22Rv1 (cell line): ENCODE measurements around the gene PGS1.
"Not testable (repeated sequence)": the region's sequence is repeated elsewhere in the genome, so short reads cannot be mapped to it uniquely, and the experiment has no call there.

Experiments used
- ZFX ChIP-seq: fragments of 450-650 bp; IDR thresholded peaks from 2 replicates; pipeline ENCODE4 v1.6.1; 2017; ENCODE audit warnings: antibody characterized with exemption, borderline replicate concordance
- TF ChIP-seq, protein P1 (sequence below): fragments of 450-650 bp; IDR thresholded peaks from 2 replicates; pipeline ENCODE4 v1.5.1; 2017; ENCODE audit warnings: mild to moderate bottlenecking

DNA sequence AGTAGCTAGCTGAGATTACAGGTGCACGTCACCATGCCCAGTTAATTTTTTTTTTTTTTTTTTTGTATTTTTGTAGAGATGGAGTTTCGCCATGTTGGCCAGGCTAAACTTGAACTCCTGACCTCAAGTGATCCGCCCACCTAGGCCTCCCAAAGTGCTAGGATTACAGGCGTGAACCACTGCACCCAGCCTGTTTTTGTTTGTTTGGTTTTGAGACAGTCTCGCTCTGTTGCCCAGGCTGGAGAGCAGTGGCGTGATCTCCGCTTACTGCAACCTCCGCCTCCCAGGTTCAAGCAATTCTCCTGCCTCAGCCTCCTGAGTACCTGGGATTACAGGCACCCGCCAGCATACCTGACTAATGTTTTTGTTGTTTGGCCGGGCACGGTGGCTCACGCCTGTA, 47.1 kb upstream of the PGS1 start:
- TF ChIP-seq, protein P1, sequence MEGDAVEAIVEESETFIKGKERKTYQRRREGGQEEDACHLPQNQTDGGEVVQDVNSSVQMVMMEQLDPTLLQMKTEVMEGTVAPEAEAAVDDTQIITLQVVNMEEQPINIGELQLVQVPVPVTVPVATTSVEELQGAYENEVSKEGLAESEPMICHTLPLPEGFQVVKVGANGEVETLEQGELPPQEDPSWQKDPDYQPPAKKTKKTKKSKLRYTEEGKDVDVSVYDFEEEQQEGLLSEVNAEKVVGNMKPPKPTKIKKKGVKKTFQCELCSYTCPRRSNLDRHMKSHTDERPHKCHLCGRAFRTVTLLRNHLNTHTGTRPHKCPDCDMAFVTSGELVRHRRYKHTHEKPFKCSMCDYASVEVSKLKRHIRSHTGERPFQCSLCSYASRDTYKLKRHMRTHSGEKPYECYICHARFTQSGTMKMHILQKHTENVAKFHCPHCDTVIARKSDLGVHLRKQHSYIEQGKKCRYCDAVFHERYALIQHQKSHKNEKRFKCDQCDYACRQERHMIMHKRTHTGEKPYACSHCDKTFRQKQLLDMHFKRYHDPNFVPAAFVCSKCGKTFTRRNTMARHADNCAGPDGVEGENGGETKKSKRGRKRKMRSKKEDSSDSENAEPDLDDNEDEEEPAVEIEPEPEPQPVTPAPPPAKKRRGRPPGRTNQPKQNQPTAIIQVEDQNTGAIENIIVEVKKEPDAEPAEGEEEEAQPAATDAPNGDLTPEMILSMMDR: not testable (repeated sequence)
- not testable (repeated sequence) for TF ChIP-seq ZFX
